Esophagus squamous epithelium (tissue), 5 donors: ENCODE measurements around the gene CPTP. TPM values are rescaled to one million over a fixed set of nuclear protein-coding genes. Genes with fewer than 3 reads are reported as not detected.

Experiments
- DNase-seq: peaks from one replicate; lab custom pipeline; 2025; lab: John Stamatoyannopoulos, UW
- H3K27ac ChIP-seq, 4 donors: fragments of 200-600 bp; sonication (generic); one replicate each; pipeline ENCODE4 v1.5.1; 2016 to 2019; ENCODE audit warnings: mild to moderate bottlenecking in 1 of 4
- H3K27me3 ChIP-seq, 4 donors: fragments of 200-600 bp; sonication (generic); 1 replicate in 3 of 4; 2 replicates in 1 of 4; pipeline versions ENCODE4 v1.5.1 to v1.6.0; 2017 to 2021; ENCODE audit warnings: antibody characterized with exemption in 1 of 4
- H3K36me3 ChIP-seq, 3 donors: fragments of 200-600 bp; sonication (generic); one replicate each; pipeline ENCODE4 v1.5.1; 2016 to 2019
- H3K4me1 ChIP-seq, 3 donors: fragments of 200-600 bp; sonication (generic); one replicate each; pipeline ENCODE4 v1.5.1; 2017 to 2019
- H3K4me3 ChIP-seq, 4 donors: fragments of 200-600 bp; sonication (generic); 1 replicate in 3 of 4; 2 replicates in 1 of 4; pipeline ENCODE4 v1.5.1; 2016 to 2019; ENCODE audit warnings: mild to moderate bottlenecking in 2 of 4, moderate library complexity in 1 of 4
- H3K9me3 ChIP-seq, 3 donors: fragments of 200-600 bp; sonication (generic); one replicate each; pipeline ENCODE4 v1.5.1; 2016 to 2019
- POLR2A ChIP-seq, 4 donors: fragments of 450-650 bp; IDR thresholded peaks; one replicate each; pipeline ENCODE4 v1.6.1; 2017; ENCODE audit warnings: antibody characterized with exemption in 4 of 4, mild to moderate bottlenecking in 4 of 4, moderate library complexity in 3 of 4
- WGBS, 2 donors: methylation state at CpG; one replicate each; pipeline ENCODE4 v1.1.5; 2018; 5-methylcytosine and 5-hydroxymethylcytosine counted together
- intact Hi-C: fragments of 100-400 bp; cut with DNase I; formaldehyde crosslinking; loops from one replicate; pipeline ENCODE4 v1.15.0; 2022
- total RNA-seq, 4 donors: library from RNA; depleted of rRNA; stranded (reverse); fragments of >200 nt; gene quantifications; one replicate each; pipeline ENCODE4 v1.1.0, GENCODE V29; 2016
- TF ChIP-seq, protein P1 (sequence below), 6 experiments: fragments of 450-650 bp in 4 of 6; fragments of 200-600 bp in 2 of 6; sonication (generic) in 2 of 6; IDR thresholded peaks; one replicate each; pipeline ENCODE4 v1.5.1; 2016 to 2019; ENCODE audit warnings: antibody characterized with exemption in 6 of 6, mild to moderate bottlenecking in 4 of 6, moderate library complexity in 4 of 6
- donor health status: DM: yes; HTN: yes; CAD: no.

CPTP gene
- total RNA-seq, 4 donors from 2014 or later = 27.7 to 75.2 (median 33.4) TPM

GRCh38 chr1:1336931-1337792, 12.6 kb downstream of the CPTP start:
- no peaks in the 10 kb centered on the region for H3K27me3 ChIP-seq
- H3K27ac ChIP-seq = peak overlapping the region in 1 of 4 donors; percentile 29
- intact Hi-C loops = no loop called here
- WGBS, 2 donors = 95% methylated on average over 4 to 13 of the region's 32 CpGs
- H3K4me1 ChIP-seq = peaks cover 14 to 40% (median 18%) of the 10 kb centered on the region in 3 donors
- peaks cover 25 to 71% (median 51%) of the 10 kb centered on the region in 3 donors for H3K36me3 ChIP-seq
- no peaks in the 10 kb centered on the region for H3K9me3 ChIP-seq
- no peak for DNase-seq
- no peak for TF ChIP-seq POLR2A (IDR thresholded peaks at IDR 0.05)
- TF ChIP-seq, protein P1, sequence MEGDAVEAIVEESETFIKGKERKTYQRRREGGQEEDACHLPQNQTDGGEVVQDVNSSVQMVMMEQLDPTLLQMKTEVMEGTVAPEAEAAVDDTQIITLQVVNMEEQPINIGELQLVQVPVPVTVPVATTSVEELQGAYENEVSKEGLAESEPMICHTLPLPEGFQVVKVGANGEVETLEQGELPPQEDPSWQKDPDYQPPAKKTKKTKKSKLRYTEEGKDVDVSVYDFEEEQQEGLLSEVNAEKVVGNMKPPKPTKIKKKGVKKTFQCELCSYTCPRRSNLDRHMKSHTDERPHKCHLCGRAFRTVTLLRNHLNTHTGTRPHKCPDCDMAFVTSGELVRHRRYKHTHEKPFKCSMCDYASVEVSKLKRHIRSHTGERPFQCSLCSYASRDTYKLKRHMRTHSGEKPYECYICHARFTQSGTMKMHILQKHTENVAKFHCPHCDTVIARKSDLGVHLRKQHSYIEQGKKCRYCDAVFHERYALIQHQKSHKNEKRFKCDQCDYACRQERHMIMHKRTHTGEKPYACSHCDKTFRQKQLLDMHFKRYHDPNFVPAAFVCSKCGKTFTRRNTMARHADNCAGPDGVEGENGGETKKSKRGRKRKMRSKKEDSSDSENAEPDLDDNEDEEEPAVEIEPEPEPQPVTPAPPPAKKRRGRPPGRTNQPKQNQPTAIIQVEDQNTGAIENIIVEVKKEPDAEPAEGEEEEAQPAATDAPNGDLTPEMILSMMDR (IDR thresholded peaks at IDR 0.05) = no peak
- no peak overlapping the region for H3K4me3 ChIP-seq

DNA sequence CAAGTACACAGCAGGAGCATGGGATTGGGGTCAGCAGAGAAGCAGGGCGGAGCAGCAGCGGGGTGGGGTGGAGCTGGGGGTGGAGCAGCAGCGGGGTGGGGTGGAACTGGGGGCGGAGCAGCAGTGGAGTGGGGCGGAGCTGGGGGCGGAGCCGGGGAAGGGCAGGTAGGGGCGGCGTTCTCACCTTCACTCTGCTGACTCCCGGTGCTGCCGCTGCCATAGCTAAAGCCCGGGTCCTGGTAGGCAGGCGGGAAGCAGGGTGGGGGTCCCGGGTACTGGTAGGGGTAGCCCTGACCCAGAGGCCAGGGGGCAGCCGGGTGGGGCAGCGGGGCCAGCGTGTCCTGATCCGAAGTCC, 13.2 kb downstream of the CPTP start:
- H3K4me1 ChIP-seq = peaks cover 8 to 40% (median 13%) of the 10 kb centered on the region in 3 donors
- H3K4me3 ChIP-seq = no peak overlapping the region
- no peaks in the 10 kb centered on the region for H3K27me3 ChIP-seq
- WGBS, 2 donors = no CpG with 5 or more reads among the region's 18 CpGs
- peak overlapping the region in 1 of 4 donors; percentile 29 for H3K27ac ChIP-seq
- peaks cover 25 to 76% (median 51%) of the 10 kb centered on the region in 3 donors for H3K36me3 ChIP-seq
- TF ChIP-seq, protein P1 (IDR thresholded peaks at IDR 0.05) = no peak
- TF ChIP-seq POLR2A (IDR thresholded peaks at IDR 0.05) = no peak
- no peaks in the 10 kb centered on the region for H3K9me3 ChIP-seq
- DNase-seq = no peak
- intact Hi-C loops = no loop called here

DNA sequence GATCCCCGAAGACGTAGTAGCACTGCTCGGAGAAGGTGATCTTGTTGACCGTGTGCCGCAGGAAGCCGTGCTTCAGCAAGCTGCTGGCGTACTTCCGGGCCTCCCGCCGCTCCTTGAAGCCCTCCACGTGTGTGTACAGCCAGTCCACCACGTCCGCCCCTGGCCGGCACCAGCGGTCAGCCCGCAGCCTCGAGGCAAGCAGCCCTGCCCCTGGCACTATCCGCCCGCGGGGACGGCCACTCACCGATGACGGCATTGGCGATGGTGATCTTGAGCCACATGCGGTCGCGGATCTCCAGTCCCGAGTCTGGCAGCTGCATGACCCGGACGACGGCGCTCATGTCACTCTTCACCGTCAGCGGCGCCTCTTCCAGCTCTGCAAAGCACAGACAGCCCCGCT, 13.7 kb downstream of the CPTP start:
- Histone ChIP-seq H3K9me3 (no peaks in the 10 kb centered on the region), H3K27ac (no peak overlapping the region), H3K4me1 (peaks cover 3 to 40% (median 8%) of the 10 kb centered on the region in 3 donors), H3K4me3 (no peak overlapping the region), H3K36me3 (peaks cover 25 to 76% (median 51%) of the 10 kb centered on the region in 3 donors), H3K27me3 (no peaks in the 10 kb centered on the region)
- intact Hi-C loops = no loop called here
- no peak for TF ChIP-seq POLR2A (IDR thresholded peaks at IDR 0.05)
- TF ChIP-seq, protein P1 (IDR thresholded peaks at IDR 0.05) = no peak
- 100% methylated on average over 2 of the region's 36 CpGs; no CpG with 5 or more reads in 1 of the 2 donors for WGBS, 2 donors
- no peak for DNase-seq

- H3K27ac ChIP-seq = no peak overlapping the region
- intact Hi-C loops = no loop called here
- no peaks in the 10 kb centered on the region for H3K9me3 ChIP-seq
- peaks cover 25 to 74% (median 51%) of the 10 kb centered on the region in 3 donors for H3K36me3 ChIP-seq
- H3K4me1 ChIP-seq = peaks cover 8 to 41% (median 15%) of the 10 kb centered on the region in 3 donors
- WGBS, 2 donors = 88 to 97% methylated on average over 6 to 8 of the region's 23 CpGs
- H3K27me3 ChIP-seq = no peaks in the 10 kb centered on the region
- DNase-seq = no peak
- no peak for TF ChIP-seq POLR2A (IDR thresholded peaks at IDR 0.05)
- TF ChIP-seq, protein P1 (IDR thresholded peaks at IDR 0.05) = no peak
- H3K4me3 ChIP-seq = no peak overlapping the region
Measured at GRCh38 chr1:1340185-1340584, 15.6 kb downstream of the CPTP start.
